DMS53 (cell line): Measurements from ENCODE around the gene ADA.
"Not testable (repeated sequence)": the region's sequence is repeated elsewhere in the genome, so short reads cannot be mapped to it uniquely, and the experiment has no call there.

Experiments used
- DNase-seq: peaks from one replicate; lab custom pipeline; 2025; lab: John Stamatoyannopoulos, UW

The ADA gene

GRCh38 chr20:44678990-44679611 lies 27.6 kb upstream of the ADA start:
- no peak for DNase-seq

GRCh38 chr20:44678242-44678641 lies 26.7 kb upstream of the ADA start:
- peak; percentile 44 for DNase-seq

- DNase-seq: not testable (repeated sequence)
These were observed 20.9 kb upstream of the ADA start for GRCh38 chr20:44672318-44672902.

DNA sequence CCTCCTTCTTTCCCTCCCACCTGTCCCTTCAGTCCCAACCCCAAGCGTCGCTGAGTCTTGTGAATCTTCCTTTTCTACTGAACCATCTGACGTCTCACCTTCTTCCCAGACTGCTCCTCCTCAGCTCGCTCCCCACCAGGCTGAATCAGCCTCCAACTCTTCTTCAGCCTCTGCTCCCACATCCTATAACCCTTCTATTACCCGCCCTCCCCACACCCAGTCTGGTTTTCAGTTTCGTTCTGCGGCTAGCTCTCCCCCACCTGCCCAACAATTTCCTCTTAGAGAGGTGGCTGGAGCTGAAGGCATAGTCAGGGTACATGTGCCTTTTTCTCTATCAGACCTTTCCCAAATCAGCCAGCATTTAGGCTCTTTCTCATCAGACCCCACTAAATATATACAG lies 20.0 kb upstream of the ADA start:
- DNase-seq: not testable (repeated sequence)

DNA sequence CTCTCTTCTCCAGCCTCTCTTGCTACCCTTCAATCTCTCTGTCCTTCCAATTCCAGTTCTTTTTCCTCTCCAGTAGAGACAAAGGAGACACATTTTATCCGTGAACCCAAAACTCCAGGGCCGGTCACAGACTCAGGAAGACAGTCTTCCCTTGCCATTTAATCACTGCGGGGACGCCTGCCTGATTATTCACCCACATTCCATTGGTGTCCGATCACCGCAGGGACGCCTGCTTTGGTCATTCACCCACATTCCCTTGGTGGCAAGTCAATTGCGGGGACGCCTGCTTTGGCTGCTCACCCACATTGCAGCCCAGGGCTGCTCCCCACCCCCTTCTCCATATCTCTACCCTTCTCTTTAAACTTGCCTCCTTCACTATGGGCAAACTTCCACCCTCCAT lies 19.4 kb upstream of the ADA start:
- DNase-seq: not testable (repeated sequence)

GRCh38 chr20:44666066-44666465 lies 14.6 kb upstream of the ADA start:
- DNase-seq: no peak

- DNase-seq: no peak
These were observed 12.6 kb upstream of the ADA start for GRCh38 chr20:44664131-44664530.

DNA sequence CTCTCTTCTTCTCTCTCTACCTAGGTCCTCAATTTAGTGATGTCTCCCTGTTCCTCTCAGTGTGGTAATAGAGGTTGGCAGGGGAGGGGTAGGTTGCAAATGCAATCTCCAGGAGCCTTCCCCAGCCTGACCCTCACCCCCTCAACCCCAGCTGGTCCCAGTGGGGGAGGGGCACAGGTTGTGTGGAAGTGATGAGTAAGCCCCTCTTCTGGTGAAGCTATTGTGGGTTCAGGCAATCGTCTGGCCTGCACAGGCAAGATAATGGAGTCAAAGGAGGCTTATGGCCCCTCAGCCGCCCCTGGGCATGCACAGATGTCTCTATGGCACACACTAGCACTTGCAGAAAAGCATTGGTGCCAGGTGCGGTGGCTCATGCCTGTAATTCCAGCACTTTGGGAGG lies 10.8 kb upstream of the ADA start:
- no peak for DNase-seq

DNA sequence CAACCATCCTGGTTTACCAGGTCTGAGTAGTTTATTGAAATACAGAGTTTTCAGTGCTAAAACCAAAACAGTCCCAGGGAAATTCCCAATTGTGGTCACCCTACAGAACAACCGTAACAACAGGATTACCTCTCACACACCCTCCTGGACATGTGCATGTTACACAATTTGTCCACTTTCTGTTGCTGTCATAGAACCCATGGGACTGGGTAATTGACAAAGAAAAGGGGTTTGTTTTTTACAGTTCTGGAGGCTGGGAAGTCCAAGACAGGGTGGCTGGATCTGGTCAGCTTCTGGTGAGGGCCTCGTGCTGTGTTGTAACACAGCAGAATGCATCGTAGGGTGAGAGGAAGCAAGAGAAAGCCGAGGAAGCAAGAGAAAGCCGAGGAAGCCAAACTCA lies 9.1 kb upstream of the ADA start:
- no peak for DNase-seq

DNA sequence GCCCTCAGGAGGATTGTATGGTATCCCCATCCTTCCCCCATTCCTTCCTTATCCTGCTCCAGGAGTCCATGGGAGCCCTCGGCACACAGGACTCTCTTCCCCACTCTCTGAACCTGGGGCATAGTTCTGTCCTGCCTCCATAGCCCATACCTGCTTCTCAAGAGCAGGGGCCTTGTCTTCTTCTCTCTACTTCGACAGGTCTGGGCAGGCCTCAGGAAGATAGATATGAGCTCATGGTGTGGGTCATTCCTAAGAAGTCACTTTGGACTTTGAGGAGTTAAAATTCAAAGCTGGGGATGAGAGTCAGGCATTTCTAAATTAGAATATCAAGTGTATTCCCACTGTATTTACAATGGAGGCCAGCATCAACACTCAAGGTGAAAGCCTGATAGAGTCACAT lies 8.4 kb upstream of the ADA start:
- no peak for DNase-seq

GRCh38 chr20:44658810-44659209 lies 7.3 kb upstream of the ADA start:
- no peak for DNase-seq

GRCh38 chr20:44657875-44658274 lies 6.4 kb upstream of the ADA start:
- no peak for DNase-seq

DNA sequence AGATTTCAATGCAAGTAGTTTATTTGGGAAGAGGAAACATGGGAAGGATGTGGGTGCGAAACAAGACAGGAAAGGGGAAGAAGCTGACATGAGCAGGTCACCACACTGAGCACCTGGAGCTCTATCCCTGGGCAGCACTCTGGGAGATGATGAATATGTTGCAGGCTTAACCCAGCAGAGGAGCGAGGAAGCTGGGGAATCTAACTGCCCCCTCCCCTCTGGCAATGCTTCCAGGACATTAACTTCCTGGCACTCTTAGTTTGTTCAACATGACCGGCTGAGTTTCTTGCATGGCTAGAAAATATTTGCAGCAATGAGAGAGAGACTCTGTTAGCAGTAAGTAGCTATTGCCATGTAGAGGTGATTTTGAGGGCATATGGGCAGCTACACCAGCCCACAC lies 4.9 kb upstream of the ADA start:
- DNase-seq: no peak

- not testable (repeated sequence) for DNase-seq
These were observed 2.7 kb upstream of the ADA start for GRCh38 chr20:44654210-44654609.

DNA sequence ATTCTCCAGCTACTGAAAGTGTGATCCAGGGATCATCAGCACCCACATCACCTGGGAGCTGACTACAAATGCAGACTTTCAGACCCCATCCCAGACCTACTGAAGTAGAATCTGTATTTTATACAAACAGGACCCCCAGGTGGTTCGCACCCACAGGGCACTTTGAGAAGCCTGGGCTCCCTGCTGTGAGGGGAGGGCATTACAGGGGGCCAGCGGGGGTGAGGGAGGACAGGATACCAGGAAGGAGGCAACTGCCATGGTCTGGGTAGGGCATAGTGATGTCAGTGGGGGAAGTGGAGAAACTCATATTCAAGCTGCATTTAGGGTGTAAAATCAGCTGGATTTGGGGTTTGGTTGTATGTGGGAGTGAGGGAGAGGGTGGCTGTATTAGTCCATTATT lies 2.0 kb upstream of the ADA start:
- DNase-seq: no peak

DNA sequence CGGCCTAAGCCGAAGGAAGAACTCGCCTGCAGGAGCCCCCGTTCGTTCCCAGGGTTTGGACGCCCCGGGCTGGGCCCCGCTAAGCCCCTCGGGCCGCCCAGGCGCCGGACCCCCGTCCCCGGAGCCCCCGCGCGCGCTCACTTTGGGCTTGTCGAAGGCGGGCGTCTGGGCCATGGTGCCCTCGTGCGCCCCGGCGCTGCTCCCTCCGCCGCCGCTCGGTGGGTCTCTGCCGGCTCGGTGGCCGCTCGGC lies 140 bp downstream of the ADA start:
- no peak for DNase-seq

DNA sequence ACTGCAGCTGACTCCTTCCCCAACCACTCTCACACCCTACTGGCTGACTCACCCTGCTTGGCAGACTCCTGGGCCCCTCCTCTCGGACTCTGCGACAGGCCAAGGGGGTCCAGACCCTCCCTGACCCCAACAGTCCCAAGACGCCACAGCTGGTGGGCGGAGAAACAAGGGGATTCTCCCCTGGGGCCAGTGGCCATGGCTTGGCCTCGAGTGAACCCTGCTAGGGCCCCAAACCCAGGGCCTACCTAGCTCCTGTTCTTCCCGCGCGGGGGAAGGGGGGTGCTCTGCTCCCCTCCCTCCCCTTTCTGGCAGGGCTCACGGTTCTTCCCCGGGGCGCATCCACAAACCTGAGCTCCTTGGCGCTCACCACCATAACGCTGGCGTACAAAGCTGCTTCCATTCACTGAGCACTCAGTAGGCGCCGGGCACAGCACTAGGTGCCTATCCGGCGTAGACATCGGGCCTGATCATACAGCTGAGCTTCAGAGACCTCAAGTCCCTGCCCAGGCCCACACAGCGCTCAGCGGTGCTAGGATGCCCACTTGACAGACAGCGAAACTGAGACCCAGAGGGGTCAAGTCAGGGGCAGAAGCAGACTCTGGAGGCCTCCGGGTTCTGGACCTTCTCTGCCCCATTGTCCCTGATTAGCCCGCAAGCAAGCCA lies 597 bp downstream of the ADA start:
- DNase-seq: peak; percentile 53

GRCh38 chr20:44649976-44650375 lies 1.5 kb downstream of the ADA start:
- DNase-seq: no peak

- DNase-seq: no peak
These were observed 2.4 kb downstream of the ADA start for GRCh38 chr20:44649126-44649525.

DNA sequence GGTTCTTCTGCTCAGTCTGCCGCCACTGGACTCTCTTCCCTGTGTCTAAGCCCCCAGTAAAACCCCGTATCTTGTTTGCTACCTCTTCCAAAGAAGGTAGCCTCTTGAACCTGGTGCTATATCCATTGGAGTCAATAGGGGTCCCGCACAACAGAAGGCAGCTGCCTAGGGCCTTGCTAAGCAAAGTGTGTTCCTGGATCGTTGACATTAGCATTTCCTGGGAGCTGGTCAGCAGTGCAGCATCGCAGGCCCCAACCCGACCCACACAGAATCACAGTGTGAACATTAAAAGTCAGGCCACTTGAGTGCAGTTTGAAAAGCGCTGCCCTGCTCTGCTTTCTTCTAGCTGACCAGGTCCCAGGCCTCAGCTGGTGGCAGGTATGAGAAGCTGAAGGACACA lies 2.9 kb downstream of the ADA start:
- peak; percentile 24 for DNase-seq

DNA sequence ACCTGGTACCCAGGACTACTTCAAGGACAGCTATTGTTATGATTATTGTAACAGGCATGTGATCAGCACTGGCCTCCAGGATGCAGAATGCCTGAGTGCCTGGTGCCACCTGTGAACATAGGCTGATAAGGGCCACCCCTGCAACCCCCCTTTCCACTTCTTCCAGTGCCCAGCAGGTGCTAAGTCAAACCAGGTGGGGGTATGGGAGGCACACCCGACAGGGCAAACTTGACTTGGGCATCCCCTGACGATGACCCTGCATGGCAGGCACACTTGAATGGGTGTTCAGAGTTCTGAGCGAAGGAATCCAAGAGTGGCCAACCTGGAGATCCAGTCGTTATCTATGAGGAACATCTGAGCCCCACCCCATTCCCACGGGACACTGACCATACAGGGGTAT lies 3.4 kb downstream of the ADA start:
- DNase-seq: no peak

GRCh38 chr20:44646641-44647274 lies 4.7 kb downstream of the ADA start:
- DNase-seq: peak; percentile 56

- peak; percentile 40 for DNase-seq
These were observed 5.4 kb downstream of the ADA start for GRCh38 chr20:44646023-44646640.
